ENCODE results near the gene BAG3. TPM values are rescaled to one million over a fixed set of nuclear protein-coding genes. Genes with fewer than 3 reads are reported as not detected.
A peak's percentile ranks its signal among the peaks of the same experiment; 100 is the strongest.

BAG3 gene
- polyA plus RNA-seq, 1 donor, result 12.3 TPM

DNA sequence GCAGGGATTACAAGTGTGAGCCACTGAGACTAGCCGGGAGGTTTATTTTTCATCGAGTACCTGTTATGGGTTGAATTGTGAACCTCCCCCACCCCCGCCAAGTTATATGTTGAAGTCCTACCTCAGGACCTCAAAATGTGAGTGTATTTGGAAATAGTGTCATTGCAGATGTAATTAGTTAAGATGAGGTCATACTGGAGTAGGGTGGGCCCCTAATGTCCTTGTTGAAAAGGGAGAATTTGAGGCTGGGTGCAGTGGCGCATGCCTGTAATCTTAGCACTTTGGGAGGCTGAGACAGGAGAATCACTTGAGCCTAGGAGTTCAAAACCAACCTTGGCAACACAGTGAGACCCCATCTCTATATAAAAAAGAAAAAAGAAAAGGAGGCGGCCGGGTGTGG, 10.8 kb upstream of the BAG3 start:
- H3K4me3 ChIP-seq (ENCODE audit: low read length), result no peak overlapping the region
- no CpG with 5 or more reads among the region's 6 CpGs for WGBS (ENCODE audit: insufficient coverage, low lambda C conversion rate)
- H3K27me3 ChIP-seq (ENCODE audit: control insufficient read depth, insufficient read depth, low read length), result no peaks in the 10 kb centered on the region
- peaks cover 5% of the 10 kb centered on the region for H3K9me3 ChIP-seq (ENCODE audit: control insufficient read depth, low read depth, low read length)
- H3K36me3 ChIP-seq (ENCODE audit: control insufficient read depth, insufficient read depth, low read length), result no peaks in the 10 kb centered on the region
- no peak overlapping the region for H3K27ac ChIP-seq (ENCODE audit: low read length)
- DNase-seq, result no peak
- H3K4me1 ChIP-seq (ENCODE audit: control insufficient read depth, insufficient read depth, low read length), result peaks cover 6% of the 10 kb centered on the region

DNA sequence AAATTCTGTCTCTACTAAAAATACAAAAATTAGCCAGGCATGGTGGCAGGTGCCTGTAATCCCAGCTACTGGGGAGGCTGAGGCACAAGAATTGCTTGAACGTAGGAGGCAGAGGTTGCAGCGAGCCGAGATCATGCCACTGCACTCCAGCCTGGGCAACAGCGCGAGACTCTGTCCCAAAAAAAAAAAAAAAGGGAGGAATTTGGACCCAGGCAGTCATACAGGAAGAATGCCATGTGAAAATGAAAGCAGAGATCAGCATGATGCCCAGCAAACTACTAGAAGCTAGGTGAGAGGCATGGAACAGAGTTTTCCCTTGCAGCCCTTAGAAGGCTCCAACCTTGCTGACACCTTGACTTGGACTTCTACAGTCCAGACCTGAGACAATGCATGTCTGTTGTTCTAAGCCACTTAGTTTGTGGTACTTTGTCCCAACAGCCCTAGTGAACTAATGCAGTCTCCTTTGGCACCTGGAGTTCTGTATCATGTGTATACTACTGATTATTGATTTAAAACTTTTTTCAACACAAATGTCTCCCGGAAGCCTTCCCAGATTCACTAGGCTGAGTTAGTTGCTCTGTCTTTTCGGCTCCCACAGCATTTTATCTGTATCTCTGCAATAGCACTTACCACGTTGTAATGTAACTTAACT, 10.2 kb upstream of the BAG3 start:
- Histone ChIP-seq H3K4me1 (ENCODE audit: control insufficient read depth, insufficient read depth, low read length) (peaks cover 6% of the 10 kb centered on the region), H3K36me3 (ENCODE audit: control insufficient read depth, insufficient read depth, low read length) (no peaks in the 10 kb centered on the region), H3K27me3 (ENCODE audit: control insufficient read depth, insufficient read depth, low read length) (no peaks in the 10 kb centered on the region), H3K9me3 (ENCODE audit: control insufficient read depth, low read depth, low read length) (peaks cover 5% of the 10 kb centered on the region), H3K4me3 (ENCODE audit: low read length) (no peak overlapping the region), H3K27ac (ENCODE audit: low read length) (peak overlapping the region; percentile 32)
- WGBS (ENCODE audit: insufficient coverage, low lambda C conversion rate), result no CpG with 5 or more reads among the region's 8 CpGs
- peak; percentile 57 to 87 for DNase-seq

DNA sequence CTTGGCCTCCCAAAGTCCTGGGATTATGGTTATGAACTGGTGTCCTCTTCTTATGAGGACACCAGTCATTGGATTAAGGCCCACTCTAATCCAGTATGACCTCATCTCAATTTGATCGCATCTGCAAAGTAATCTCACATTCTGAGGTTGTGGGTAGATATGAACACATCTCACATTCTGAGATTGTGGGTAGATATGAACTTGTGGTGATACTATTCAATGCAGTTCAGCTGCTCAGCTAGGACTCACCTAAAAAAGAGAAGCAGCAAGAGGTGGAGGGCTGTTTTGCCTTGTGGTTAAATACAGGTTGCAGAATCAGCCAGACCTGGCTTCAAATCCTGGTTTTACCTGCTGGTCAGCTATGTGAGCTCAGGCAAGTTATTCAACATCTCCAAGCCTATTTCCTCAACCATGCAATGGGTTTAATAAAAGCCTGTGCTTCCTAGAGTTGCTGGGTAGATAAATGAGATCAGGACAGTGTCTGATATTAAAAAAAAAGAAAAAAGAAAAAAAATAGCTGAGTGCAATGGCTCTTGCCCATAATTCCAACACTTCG, 8.5 kb upstream of the BAG3 start:
- H3K27ac ChIP-seq (ENCODE audit: low read length), result no peak overlapping the region
- no peak for DNase-seq
- no CpG with 5 or more reads among the region's 2 CpGs for WGBS (ENCODE audit: insufficient coverage, low lambda C conversion rate)
- peaks cover 6% of the 10 kb centered on the region for H3K4me1 ChIP-seq (ENCODE audit: control insufficient read depth, insufficient read depth, low read length)
- H3K36me3 ChIP-seq (ENCODE audit: control insufficient read depth, insufficient read depth, low read length), result no peaks in the 10 kb centered on the region
- no peak overlapping the region for H3K4me3 ChIP-seq (ENCODE audit: low read length)
- peaks cover 5% of the 10 kb centered on the region for H3K9me3 ChIP-seq (ENCODE audit: control insufficient read depth, low read depth, low read length)
- no peaks in the 10 kb centered on the region for H3K27me3 ChIP-seq (ENCODE audit: control insufficient read depth, insufficient read depth, low read length)

DNA sequence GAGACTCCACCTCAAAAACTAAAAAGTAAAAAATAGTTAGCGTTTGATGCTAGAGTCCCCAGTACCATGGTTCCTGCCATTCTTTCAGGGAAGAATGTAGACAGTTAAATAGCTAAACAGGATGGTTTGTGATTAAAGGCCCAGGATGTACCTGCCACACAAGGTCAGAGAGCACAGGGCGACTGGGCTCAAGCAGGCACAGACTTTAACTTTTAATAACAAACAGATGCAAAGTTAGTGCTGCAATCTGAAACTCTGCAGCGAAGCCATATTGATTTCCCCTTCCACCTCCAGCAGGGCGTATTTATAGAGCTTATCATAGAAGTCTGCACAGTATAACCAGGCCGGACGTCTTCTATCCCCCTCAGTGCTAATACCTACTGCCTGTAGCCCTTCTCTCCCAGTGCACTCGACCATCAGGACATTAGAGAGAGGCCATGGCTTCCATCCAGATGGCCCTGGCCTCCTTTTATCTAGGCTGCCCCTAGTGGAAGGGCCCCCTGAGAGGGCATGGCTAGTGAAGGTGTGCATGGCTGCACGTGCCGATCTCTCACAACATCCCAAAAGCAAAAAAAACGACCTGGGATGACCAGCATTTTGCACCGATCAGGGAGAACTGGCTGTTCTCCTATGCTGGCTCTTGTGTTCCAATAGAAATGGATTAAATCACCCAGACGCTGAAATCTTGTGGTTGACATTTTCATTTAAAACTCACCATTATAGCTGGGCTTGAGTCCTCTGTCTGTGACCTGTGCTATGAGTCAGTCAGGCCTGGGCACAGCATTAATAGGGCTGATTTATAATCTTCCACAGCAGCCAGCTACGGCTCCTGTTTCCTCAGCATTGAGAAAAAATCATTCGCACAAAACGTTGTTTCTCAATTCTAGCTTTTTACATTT, 7.6 kb upstream of the BAG3 start:
- no peak for DNase-seq
- Histone ChIP-seq H3K4me1 (ENCODE audit: control insufficient read depth, insufficient read depth, low read length) (peaks cover 6% of the 10 kb centered on the region), H3K27me3 (ENCODE audit: control insufficient read depth, insufficient read depth, low read length) (no peaks in the 10 kb centered on the region), H3K9me3 (ENCODE audit: control insufficient read depth, low read depth, low read length) (peaks cover 5% of the 10 kb centered on the region), H3K4me3 (ENCODE audit: low read length) (no peak overlapping the region), H3K27ac (ENCODE audit: low read length) (no peak overlapping the region), H3K36me3 (ENCODE audit: control insufficient read depth, insufficient read depth, low read length) (no peaks in the 10 kb centered on the region)
- WGBS (ENCODE audit: insufficient coverage, low lambda C conversion rate), result 100% methylated on average over 3 of the region's 15 CpGs

DNA sequence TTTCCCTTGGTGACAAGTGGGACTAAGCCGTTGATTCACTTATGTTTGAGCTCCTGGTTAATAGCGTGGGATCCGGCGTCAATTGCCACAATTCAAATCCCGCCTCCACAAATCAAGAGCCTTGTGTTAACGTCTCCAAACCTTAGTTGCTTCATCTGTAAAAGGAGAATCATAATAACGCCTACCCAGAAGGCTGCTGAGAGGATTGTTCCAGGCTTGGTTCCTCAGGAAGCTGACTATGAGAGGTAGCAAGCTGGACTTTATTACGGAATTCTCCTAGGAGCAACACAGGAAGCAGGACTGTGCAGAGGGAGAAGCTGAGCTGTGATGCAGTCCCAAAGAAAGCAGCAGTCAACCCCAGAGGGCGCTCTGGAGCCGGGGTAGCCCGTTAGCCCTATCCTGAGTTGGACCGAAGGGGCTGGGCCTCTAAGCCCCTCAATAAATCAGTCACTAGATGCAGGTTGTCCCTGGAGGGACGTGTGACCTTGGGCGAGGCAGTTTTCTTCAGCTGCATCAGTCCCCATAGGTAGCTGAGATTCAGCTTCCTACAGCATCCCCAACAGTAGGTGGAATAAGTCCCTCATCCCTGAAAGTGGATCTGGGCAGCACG, 6.9 kb upstream of the BAG3 start:
- Histone ChIP-seq H3K36me3 (ENCODE audit: control insufficient read depth, insufficient read depth, low read length) (no peaks in the 10 kb centered on the region), H3K4me3 (ENCODE audit: low read length) (no peak overlapping the region), H3K4me1 (ENCODE audit: control insufficient read depth, insufficient read depth, low read length) (peaks cover 6% of the 10 kb centered on the region), H3K9me3 (ENCODE audit: control insufficient read depth, low read depth, low read length) (peaks cover 5% of the 10 kb centered on the region), H3K27ac (ENCODE audit: low read length) (no peak overlapping the region), H3K27me3 (ENCODE audit: control insufficient read depth, insufficient read depth, low read length) (no peaks in the 10 kb centered on the region)
- WGBS (ENCODE audit: insufficient coverage, low lambda C conversion rate), result 100% methylated on average over 3 of the region's 15 CpGs
- DNase-seq, result no peak

DNA sequence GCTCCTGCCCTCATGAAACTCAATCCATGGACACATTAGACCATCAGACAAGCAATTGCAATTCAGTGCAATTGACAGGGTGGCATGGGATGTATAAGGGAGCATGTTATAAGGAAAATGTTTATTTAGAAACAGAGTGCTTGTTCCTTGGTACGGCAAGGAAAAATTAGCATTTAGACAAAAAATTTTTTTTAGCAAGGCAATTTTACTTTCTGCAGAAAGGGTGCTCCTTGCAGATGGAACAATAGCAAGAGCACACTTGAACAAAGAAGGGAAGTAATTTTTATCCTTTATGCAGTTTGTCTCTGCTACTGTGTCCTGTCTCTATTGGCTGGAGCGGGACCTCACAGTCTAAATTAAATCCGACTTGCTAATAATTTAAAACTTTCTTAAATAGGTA, 6.2 kb upstream of the BAG3 start:
- no peak for DNase-seq
- H3K27ac ChIP-seq (ENCODE audit: low read length), result no peak overlapping the region
- H3K27me3 ChIP-seq (ENCODE audit: control insufficient read depth, insufficient read depth, low read length), result no peaks in the 10 kb centered on the region
- WGBS (ENCODE audit: insufficient coverage, low lambda C conversion rate), result 100% methylated on average over 1 of the region's 3 CpGs
- H3K36me3 ChIP-seq (ENCODE audit: control insufficient read depth, insufficient read depth, low read length), result no peaks in the 10 kb centered on the region
- no peak overlapping the region for H3K4me3 ChIP-seq (ENCODE audit: low read length)
- H3K9me3 ChIP-seq (ENCODE audit: control insufficient read depth, low read depth, low read length), result peaks cover 5% of the 10 kb centered on the region
- H3K4me1 ChIP-seq (ENCODE audit: control insufficient read depth, insufficient read depth, low read length), result peaks cover 6% of the 10 kb centered on the region

DNA sequence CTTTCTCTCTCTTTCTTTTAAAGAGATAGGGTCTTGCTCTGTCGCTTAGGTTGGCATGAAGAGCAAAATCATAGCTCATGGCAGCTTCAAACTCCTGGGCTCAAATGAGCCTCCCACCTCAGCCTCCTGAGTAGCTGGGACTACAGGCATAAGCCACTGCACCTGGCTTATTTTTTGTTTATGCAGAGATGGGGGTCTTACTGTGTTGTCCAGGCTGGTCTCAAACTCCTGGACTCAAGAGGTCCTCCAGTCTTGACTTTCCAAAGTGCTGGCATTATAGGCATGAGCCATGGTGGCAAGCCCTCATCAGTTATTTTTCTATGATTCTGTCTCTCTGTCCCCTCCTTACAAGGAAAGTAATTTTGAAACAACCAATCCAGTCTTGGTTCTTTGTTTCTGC, 1.1 kb upstream of the BAG3 start:
- Histone ChIP-seq H3K27ac (ENCODE audit: low read length) (no peak overlapping the region), H3K27me3 (ENCODE audit: control insufficient read depth, insufficient read depth, low read length) (no peaks in the 10 kb centered on the region), H3K9me3 (ENCODE audit: control insufficient read depth, low read depth, low read length) (no peaks in the 10 kb centered on the region), H3K4me3 (ENCODE audit: low read length) (no peak overlapping the region), H3K4me1 (ENCODE audit: control insufficient read depth, insufficient read depth, low read length) (no peaks in the 10 kb centered on the region), H3K36me3 (ENCODE audit: control insufficient read depth, insufficient read depth, low read length) (no peaks in the 10 kb centered on the region)
- no CpG with 5 or more reads among the region's 1 CpG for WGBS (ENCODE audit: insufficient coverage, low lambda C conversion rate)
- no peak for DNase-seq

DNA sequence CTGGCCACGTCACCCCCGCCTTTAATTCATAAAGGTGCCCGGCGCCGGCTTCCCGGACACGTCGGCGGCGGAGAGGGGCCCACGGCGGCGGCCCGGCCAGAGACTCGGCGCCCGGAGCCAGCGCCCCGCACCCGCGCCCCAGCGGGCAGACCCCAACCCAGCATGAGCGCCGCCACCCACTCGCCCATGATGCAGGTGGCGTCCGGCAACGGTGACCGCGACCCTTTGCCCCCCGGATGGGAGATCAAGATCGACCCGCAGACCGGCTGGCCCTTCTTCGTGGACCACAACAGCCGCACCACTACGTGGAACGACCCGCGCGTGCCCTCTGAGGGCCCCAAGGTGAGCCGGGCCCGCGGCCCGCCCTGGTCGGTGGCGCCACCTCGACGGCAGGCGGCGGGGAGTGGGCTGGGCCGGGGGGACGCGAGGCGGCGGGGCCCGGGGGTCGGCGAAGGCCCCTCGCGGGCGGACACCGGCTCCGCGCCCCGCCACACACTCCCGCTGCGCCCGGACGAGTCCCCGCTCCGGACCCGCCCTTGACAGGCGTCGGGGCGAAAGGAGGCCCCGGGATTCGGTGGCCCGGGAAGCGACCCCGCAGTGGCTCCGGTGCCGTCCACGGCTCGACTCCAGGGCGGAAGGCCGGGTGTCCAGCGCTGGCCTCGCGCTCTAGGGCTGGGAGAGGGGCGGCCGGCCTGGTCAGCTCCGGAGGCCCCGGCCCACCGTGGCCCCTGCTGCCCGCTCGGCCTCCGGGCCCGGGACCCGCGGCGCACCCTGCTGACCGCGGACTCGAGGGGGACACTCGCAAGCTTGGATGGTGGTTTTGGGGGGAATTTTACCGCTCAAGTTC, 557 bp downstream of the BAG3 start:
- H3K4me1 ChIP-seq (ENCODE audit: control insufficient read depth, insufficient read depth, low read length), result no peaks in the 10 kb centered on the region
- no CpG with 5 or more reads among the region's 107 CpGs for WGBS (ENCODE audit: insufficient coverage, low lambda C conversion rate)
- peak in 1 of 2 donors; percentile 53 for DNase-seq

DNA sequence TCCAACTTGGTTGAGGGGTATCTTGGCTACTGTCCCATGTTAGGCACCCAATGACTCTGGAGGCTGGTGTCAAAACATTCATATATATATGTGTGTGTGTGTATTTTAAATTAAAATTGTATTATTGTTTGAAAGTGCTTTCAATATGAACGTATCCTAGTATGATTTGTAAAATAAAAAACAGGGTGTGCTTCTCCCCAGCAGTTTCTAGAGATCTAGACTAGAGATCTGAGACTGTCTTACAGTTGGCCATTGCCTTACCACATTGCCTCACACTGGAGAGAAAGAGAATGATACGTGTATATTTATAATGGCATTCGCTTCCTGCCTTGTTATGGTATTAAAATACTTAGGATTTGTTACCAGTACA, 1.2 kb downstream of the BAG3 start:
- Histone ChIP-seq H3K27ac (ENCODE audit: low read length) (no peak overlapping the region), H3K4me3 (ENCODE audit: low read length) (peak overlapping the region; percentile 48), H3K36me3 (ENCODE audit: control insufficient read depth, insufficient read depth, low read length) (peaks cover 3% of the 10 kb centered on the region), H3K4me1 (ENCODE audit: control insufficient read depth, insufficient read depth, low read length) (no peaks in the 10 kb centered on the region), H3K27me3 (ENCODE audit: control insufficient read depth, insufficient read depth, low read length) (no peaks in the 10 kb centered on the region), H3K9me3 (ENCODE audit: control insufficient read depth, low read depth, low read length) (no peaks in the 10 kb centered on the region)
- WGBS (ENCODE audit: insufficient coverage, low lambda C conversion rate), result no CpG with 5 or more reads among the region's 3 CpGs
- DNase-seq, result peak in 1 of 2 donors; percentile 42

More for the DNA sequence above, 557 bp downstream of the BAG3 start:
- H3K36me3 ChIP-seq (ENCODE audit: control insufficient read depth, insufficient read depth, low read length), result peaks cover 3% of the 10 kb centered on the region
- H3K9me3 ChIP-seq (ENCODE audit: control insufficient read depth, low read depth, low read length), result no peaks in the 10 kb centered on the region
- peak overlapping the region; percentile 79 for H3K27ac ChIP-seq (ENCODE audit: low read length)
- no peaks in the 10 kb centered on the region for H3K27me3 ChIP-seq (ENCODE audit: control insufficient read depth, insufficient read depth, low read length)
- peak overlapping the region; percentile 95 for H3K4me3 ChIP-seq (ENCODE audit: low read length)

DNA sequence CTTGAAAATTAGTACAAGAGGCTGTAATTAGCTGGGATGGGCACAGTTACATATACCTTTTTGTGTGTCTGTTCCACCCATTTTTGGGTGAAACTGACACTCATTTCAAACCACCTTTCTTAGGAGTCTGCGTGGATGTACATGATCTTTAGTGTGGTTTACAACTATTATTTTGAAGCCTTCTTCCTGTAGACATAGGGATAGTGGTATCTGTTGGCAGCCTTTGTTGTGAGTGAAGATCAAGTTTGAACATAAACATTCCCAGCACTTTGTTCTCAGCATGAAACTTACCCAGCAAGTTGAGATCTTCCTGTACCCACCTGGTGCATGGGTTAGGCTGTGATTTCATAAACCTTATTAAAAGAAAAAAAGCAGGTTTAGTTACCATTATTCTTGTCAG, 2.0 kb downstream of the BAG3 start:
- H3K27me3 ChIP-seq (ENCODE audit: control insufficient read depth, insufficient read depth, low read length), result no peaks in the 10 kb centered on the region
- no peak overlapping the region for H3K27ac ChIP-seq (ENCODE audit: low read length)
- H3K36me3 ChIP-seq (ENCODE audit: control insufficient read depth, insufficient read depth, low read length), result peaks cover 3% of the 10 kb centered on the region
- no peaks in the 10 kb centered on the region for H3K9me3 ChIP-seq (ENCODE audit: control insufficient read depth, low read depth, low read length)
- no peak overlapping the region for H3K4me3 ChIP-seq (ENCODE audit: low read length)
- no peak for DNase-seq
- WGBS (ENCODE audit: insufficient coverage, low lambda C conversion rate), result no CpG with 5 or more reads among the region's 1 CpG
- no peaks in the 10 kb centered on the region for H3K4me1 ChIP-seq (ENCODE audit: control insufficient read depth, insufficient read depth, low read length)

All from large intestine (tissue), 3 donors.